Mucosa of stomach (tissue), 1 donor: Measurements from ENCODE around the gene CNTD1.
A peak's percentile ranks its signal among the peaks of the same experiment; 100 is the strongest.
"Not testable (repeated sequence)": the region's sequence is repeated elsewhere in the genome, so short reads cannot be mapped to it uniquely, and the experiment has no call there.

Source experiments
- H3K27me3 ChIP-seq: one replicate; pipeline ENCODE4 v1.7.0; 2013; ENCODE audit warnings: mild to moderate bottlenecking, low read length; ENCODE audit not compliant: control insufficient read depth, insufficient read depth
- H3K36me3 ChIP-seq: one replicate; pipeline ENCODE4 v1.7.0; 2013; ENCODE audit warnings: low read length; ENCODE audit not compliant: control insufficient read depth, insufficient read depth
- H3K4me1 ChIP-seq: one replicate; pipeline ENCODE4 v1.7.0; 2013; ENCODE audit warnings: mild to moderate bottlenecking, low read length; ENCODE audit not compliant: control insufficient read depth, insufficient read depth
- H3K4me3 ChIP-seq: one replicate; pipeline ENCODE4 v1.7.0; 2013; ENCODE audit warnings: low read length
- H3K9ac ChIP-seq: one replicate; pipeline ENCODE4 v1.7.0; 2013; ENCODE audit warnings: mild to moderate bottlenecking, low read length, moderate library complexity
- H3K9me3 ChIP-seq: one replicate; pipeline ENCODE4 v1.7.0; 2013; ENCODE audit warnings: mild to moderate bottlenecking, low read length, moderate library complexity; ENCODE audit not compliant: control insufficient read depth
- donor health status: Pancreatic carcinoma.

CNTD1 gene

DNA sequence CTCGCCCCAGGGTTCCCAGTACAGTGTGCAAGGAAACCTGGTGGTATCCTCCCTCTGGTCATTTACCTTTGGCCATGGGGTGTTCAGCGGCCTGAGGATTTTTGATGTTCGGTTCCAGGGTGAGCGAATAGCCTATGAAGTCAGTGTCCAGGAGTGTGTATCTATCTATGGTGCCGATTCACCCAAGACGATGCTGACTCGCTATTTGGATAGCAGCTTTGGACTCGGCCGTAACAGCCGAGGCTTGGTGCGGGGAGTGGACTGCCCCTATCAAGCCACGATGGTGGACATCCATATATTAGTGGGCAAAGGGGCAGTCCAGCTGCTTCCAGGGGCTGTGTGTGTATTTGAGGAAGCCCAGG lies 46.9 kb downstream of the CNTD1 start:
- Histone ChIP-seq H3K9me3 (no peaks in the 10 kb centered on the region), H3K27me3 (peaks cover 10% of the 10 kb centered on the region), H3K4me3 (no peak overlapping the region), H3K4me1 (peaks cover 12% of the 10 kb centered on the region), H3K36me3 (peaks cover 7% of the 10 kb centered on the region), H3K9ac (no peak overlapping the region)

DNA sequence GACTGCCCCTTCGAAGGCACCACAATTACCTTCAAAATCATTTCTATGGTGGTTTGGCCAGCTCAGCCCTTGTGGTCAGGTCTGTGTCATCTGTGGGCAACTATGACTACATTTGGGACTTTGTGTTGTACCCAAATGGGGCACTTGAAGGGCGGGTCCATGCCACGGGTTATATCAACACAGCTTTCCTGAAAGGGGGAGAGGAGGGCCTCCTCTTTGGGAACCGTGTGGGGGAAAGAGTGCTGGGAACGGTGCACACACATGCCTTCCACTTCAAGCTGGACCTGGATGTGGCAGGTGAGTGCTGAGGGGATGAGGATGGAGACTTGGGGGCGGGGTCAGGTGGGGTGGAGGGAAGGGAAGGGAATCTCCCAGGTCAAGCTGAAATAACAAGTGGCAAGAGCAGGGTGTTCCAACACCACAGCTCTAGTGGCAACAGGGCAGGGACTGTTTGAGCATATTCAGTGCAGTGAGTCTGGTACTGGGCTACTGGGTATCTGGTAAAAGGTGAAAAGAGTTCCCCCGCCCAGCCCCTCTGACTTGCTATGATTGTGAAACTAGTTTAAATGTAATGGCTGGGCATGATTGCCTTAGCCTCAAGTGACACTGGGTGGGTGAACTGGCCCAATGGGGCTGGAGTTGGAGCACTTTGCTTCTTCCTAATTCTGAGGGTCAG lies 47.4 kb downstream of the CNTD1 start:
- H3K9ac ChIP-seq, result no peak overlapping the region
- peaks cover 10% of the 10 kb centered on the region for H3K27me3 ChIP-seq
- no peak overlapping the region for H3K4me3 ChIP-seq
- peaks cover 14% of the 10 kb centered on the region for H3K4me1 ChIP-seq
- peaks cover 7% of the 10 kb centered on the region for H3K36me3 ChIP-seq
- H3K9me3 ChIP-seq, result no peaks in the 10 kb centered on the region

DNA sequence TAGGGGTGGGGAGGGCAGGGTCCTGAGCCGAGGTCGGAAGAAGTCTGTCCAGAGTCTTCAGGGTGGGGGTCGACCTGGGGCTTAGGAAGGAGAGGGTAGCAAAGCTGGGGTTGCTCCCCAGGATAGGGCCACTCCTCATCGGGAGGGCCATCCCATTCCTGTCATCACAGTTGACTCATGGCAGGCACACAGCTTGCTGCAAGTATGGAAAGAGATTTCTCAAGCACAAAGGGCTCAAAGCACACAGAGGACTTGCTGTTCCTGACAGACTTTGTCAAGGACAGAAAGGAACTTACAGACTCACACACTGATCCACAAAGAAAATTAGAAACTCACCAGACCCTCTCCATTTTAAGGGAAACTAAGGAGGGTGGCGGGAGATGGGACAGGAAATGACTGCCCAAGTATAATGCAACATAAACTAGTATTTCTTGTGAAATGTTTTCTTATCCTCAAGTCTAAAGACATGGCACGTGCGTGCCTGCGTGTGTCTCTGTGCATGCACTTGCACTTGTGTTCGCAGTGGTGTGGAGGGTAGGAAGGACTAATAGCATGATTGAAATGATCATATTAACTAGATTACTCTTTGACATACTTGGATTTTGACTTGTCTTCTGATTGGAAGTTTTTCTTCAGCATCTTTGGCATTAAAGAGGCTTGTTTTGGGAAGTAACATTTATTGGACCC lies 48.1 kb downstream of the CNTD1 start:
- Histone ChIP-seq H3K27me3 (peaks cover 10% of the 10 kb centered on the region), H3K9me3 (no peaks in the 10 kb centered on the region), H3K9ac (no peak overlapping the region), H3K4me3 (no peak overlapping the region), H3K4me1 (peaks cover 14% of the 10 kb centered on the region), H3K36me3 (peaks cover 7% of the 10 kb centered on the region)

DNA sequence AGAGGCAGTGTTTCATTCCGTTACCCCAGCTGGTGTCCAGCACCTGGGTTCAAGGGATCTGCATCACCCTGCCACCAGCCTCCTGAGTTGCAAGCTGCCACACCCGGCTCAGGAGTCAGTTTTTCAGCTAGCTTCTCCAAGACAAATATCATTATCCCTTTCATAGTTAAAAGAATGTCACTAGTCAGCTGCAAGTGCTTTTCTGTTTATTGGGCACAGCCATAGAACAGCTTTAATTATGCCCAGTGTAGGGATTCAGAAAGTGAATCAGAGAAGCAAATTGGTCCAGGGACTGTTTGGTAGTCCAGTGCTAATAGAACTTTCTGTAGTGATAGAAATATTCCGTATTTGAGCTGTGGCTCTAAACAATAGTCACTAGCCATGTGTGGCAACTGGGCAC lies 49.4 kb downstream of the CNTD1 start:
- H3K36me3 ChIP-seq, result peaks cover 7% of the 10 kb centered on the region
- H3K4me3 ChIP-seq, result no peak overlapping the region
- peaks cover 10% of the 10 kb centered on the region for H3K27me3 ChIP-seq
- H3K9ac ChIP-seq, result no peak overlapping the region
- peaks cover 14% of the 10 kb centered on the region for H3K4me1 ChIP-seq
- H3K9me3 ChIP-seq, result no peaks in the 10 kb centered on the region

DNA sequence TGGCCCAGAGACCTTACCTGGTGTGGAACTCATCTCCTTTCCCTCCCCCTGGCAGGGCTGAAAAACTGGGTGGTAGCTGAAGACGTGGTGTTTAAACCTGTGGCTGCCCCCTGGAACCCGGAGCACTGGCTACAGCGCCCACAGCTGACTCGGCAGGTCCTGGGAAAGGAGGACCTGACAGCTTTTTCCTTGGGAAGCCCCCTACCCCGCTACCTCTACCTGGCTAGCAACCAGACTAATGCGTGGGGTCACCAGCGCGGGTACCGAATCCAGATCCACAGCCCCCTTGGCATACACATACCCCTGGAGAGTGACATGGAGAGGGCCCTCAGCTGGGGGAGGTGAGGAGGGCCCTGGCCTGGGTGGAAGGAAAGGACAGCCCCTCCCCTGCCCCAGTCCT lies 50.4 kb downstream of the CNTD1 start:
- Histone ChIP-seq H3K36me3 (peaks cover 3% of the 10 kb centered on the region), H3K9ac (no peak overlapping the region), H3K9me3 (no peaks in the 10 kb centered on the region), H3K27me3 (peaks cover 10% of the 10 kb centered on the region), H3K4me3 (no peak overlapping the region), H3K4me1 (peaks cover 14% of the 10 kb centered on the region)

DNA sequence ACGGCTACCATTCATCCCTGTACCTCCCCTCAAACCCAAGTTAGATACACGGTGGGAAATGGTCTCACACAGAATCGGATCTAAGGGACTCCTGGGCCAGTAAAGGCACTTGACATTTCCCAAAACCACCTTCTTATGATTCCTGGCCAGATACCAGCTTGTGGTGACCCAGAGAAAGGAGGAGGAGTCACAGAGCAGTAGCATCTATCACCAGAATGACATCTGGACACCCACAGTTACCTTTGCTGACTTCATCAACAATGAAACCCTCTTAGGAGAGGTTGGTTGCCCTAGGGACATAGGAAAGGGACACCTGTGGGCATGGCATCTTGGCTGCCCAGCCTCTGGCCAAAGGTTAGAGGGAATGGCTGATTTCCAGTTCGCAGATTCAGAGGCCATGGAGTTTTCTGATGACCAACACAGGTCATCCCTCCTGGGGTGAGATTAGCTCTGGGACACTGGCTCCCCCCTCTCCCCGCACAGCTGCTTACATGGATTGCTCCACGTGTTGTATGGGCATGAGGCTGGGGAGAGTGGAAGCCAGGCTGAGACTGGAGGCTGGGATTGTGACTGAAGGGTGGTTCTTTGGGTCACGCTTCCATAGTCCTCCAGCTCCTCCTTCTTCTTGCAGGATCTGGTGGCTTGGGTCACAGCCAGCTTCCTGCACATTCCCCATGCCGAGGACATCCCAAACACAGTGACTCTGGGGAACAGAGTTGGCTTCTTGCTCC lies 51.0 kb downstream of the CNTD1 start:
- H3K9ac ChIP-seq, result no peak overlapping the region
- H3K36me3 ChIP-seq, result no peaks in the 10 kb centered on the region
- peaks cover 10% of the 10 kb centered on the region for H3K27me3 ChIP-seq
- H3K4me1 ChIP-seq, result peaks cover 14% of the 10 kb centered on the region
- no peaks in the 10 kb centered on the region for H3K9me3 ChIP-seq
- H3K4me3 ChIP-seq, result no peak overlapping the region

DNA sequence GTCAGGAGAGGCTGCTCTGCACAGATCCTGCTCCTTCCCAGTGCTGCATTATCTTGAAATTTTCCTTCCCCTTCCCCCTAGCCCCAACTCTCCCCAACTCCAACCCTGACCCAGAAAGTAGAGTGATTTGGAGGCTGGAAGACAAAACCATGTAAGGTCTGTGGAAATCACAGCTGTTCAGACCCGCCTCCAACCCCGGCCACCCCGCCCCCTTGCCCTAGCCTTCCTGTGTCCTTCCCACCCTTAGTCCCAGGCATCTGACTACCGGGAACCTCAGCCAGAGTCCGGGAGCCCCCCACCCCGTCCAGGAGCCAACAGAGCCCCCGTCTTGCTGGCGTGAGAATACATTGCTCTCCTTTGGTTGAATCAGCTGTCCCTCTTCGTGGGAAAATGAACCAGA lies 52.3 kb downstream of the CNTD1 start, which contains the start of gene AOC3:
TSS of gene AOC3 (plus strand) at position 246 of the 400 bp plus-strand sequence. CDS start at position 391, 145 bp downstream.
- no peak within 1 kb of the TSS for H3K4me3 ChIP-seq
- no peaks in the 10 kb centered on the region for H3K36me3 ChIP-seq
- no peaks in the 10 kb centered on the region for H3K9me3 ChIP-seq
- peaks cover 14% of the 10 kb centered on the region for H3K4me1 ChIP-seq
- peak within 1 kb of the TSS; percentile 55 for H3K9ac ChIP-seq
- peaks cover 10% of the 10 kb centered on the region for H3K27me3 ChIP-seq

DNA sequence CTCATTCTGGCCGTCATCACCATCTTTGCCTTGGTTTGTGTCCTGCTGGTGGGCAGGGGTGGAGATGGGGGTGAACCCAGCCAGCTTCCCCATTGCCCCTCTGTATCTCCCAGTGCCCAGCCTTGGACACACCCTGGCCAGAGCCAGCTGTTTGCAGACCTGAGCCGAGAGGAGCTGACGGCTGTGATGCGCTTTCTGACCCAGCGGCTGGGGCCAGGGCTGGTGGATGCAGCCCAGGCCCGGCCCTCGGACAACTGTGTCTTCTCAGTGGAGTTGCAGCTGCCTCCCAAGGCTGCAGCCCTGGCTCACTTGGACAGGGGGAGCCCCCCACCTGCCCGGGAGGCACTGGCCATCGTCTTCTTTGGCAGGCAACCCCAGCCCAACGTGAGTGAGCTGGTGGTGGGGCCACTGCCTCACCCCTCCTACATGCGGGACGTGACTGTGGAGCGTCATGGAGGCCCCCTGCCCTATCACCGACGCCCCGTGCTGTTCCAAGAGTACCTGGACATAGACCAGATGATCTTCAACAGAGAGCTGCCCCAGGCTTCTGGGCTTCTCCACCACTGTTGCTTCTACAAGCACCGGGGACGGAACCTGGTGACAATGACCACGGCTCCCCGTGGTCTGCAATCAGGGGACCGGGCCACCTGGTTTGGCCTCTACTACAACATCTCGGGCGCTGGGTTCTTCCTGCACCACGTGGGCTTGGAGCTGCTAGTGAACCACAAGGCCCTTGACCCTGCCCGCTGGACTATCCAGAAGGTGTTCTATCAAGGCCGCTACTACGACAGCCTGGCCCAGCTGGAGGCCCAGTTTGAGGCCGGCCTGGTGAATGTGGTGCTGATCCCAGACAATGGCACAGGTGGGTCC lies 52.9 kb downstream of the CNTD1 start:
- peaks cover 10% of the 10 kb centered on the region for H3K27me3 ChIP-seq
- H3K9me3 ChIP-seq, H3K4me3 ChIP-seq, H3K36me3 ChIP-seq: not testable (repeated sequence)
- H3K9ac ChIP-seq, result peak overlapping the region; percentile 55
- H3K4me1 ChIP-seq, result peaks cover 14% of the 10 kb centered on the region

DNA sequence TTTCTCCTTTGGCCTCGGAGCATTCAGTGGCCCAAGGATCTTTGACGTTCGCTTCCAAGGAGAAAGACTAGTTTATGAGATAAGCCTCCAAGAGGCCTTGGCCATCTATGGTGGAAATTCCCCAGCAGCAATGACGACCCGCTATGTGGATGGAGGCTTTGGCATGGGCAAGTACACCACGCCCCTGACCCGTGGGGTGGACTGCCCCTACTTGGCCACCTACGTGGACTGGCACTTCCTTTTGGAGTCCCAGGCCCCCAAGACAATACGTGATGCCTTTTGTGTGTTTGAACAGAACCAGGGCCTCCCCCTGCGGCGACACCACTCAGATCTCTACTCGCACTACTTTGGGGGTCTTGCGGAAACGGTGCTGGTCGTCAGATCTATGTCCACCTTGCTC lies 53.7 kb downstream of the CNTD1 start:
- peaks cover 10% of the 10 kb centered on the region for H3K27me3 ChIP-seq
- H3K9me3 ChIP-seq, result no peaks in the 10 kb centered on the region
- peaks cover 14% of the 10 kb centered on the region for H3K4me1 ChIP-seq
- H3K4me3 ChIP-seq, result no peak overlapping the region
- no peaks in the 10 kb centered on the region for H3K36me3 ChIP-seq
- peak overlapping the region; percentile 51 for H3K9ac ChIP-seq

DNA sequence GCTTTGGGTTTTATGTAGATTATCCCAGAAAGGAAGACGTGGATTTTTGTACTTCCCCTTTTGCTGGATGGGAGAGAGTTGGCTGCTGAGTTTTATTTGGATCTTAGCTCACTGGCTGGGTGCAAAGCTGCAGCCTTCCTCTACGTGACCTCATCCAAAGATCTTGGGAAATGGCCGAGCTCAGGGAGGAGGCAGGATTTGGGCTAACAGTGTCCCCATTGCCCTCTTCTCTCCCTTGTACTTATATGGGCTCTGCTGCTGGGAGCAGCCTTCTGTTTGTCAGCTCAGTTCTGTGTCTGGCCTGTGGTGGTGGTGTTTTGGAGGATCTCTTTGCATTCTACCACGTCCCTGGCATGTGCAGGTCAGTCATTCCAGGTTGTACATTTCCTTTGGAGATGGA lies 54.3 kb downstream of the CNTD1 start:
- Histone ChIP-seq H3K4me1 (peaks cover 14% of the 10 kb centered on the region), H3K4me3 (no peak overlapping the region), H3K27me3 (peaks cover 10% of the 10 kb centered on the region), H3K9me3 (no peaks in the 10 kb centered on the region), H3K36me3 (no peaks in the 10 kb centered on the region), H3K9ac (peak overlapping the region; percentile 51)

DNA sequence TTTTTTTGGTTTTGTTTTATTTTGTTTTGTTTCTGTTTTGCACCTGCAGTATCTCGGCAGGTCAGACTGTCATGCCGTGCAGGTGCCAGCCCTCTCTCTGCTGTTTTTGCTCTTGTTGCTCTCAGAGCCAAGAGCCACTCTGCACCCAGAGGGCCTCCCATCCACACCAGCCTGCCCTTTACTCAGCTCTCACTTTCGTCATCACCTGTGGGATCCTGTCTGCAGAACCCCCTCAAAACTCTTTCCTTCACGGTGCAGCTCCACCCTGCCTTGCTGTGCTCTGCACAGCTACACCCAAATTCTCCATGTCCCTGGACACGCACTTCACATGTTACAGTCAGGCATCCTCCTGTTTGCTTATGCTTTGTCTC lies 54.9 kb downstream of the CNTD1 start:
- H3K4me1 ChIP-seq, result peaks cover 14% of the 10 kb centered on the region
- no peak overlapping the region for H3K9ac ChIP-seq
- no peak overlapping the region for H3K4me3 ChIP-seq

More for the DNA sequence above, 54.9 kb downstream of the CNTD1 start:
- H3K36me3 ChIP-seq, result no peaks in the 10 kb centered on the region
- no peaks in the 10 kb centered on the region for H3K9me3 ChIP-seq
- peaks cover 10% of the 10 kb centered on the region for H3K27me3 ChIP-seq
